Parathyroid adenoma (tissue), 2 donors: ENCODE results near the gene CNGA4.
"Not testable (repeated sequence)": the region's sequence is repeated elsewhere in the genome, so short reads cannot be mapped to it uniquely, and the experiment has no call there.

Experiments
- H2AFZ ChIP-seq: fragments of 300-600 bp; sonication (generic); one replicate; pipeline ENCODE4 v1.7.0; 2017; ENCODE audit warnings: antibody characterized with exemption, mild to moderate bottlenecking
- H3K27ac ChIP-seq: fragments of 300-600 bp; sonication (generic); one replicate; pipeline ENCODE4 v1.7.0; 2017
- H3K27me3 ChIP-seq: fragments of 300-600 bp; sonication (generic); one replicate; pipeline ENCODE4 v1.7.0; 2017; ENCODE audit warnings: low read length; ENCODE audit not compliant: control insufficient read depth, insufficient read depth
- H3K36me3 ChIP-seq: fragments of 300-600 bp; sonication (generic); one replicate; pipeline ENCODE4 v1.7.0; 2017; ENCODE audit warnings: low read length; ENCODE audit not compliant: control insufficient read depth, insufficient read depth
- H3K4me1 ChIP-seq: fragments of 300-600 bp; sonication (generic); one replicate; pipeline ENCODE4 v1.7.0; 2017; ENCODE audit warnings: control low read depth
- H3K4me2 ChIP-seq: fragments of 300-600 bp; sonication (generic); one replicate; pipeline ENCODE4 v1.7.0; 2017; ENCODE audit warnings: low read length
- H3K4me3 ChIP-seq: fragments of 300-600 bp; sonication (generic); one replicate; pipeline ENCODE4 v1.7.0; 2017; ENCODE audit warnings: low read depth, low read length
- H3K79me2 ChIP-seq: fragments of 300-600 bp; sonication (generic); one replicate; pipeline ENCODE4 v1.7.0; 2017; ENCODE audit warnings: control low read depth
- H3K9ac ChIP-seq: fragments of 300-600 bp; sonication (generic); one replicate; pipeline ENCODE4 v1.7.0; 2017; ENCODE audit warnings: mild to moderate bottlenecking
- H3K9me3 ChIP-seq: fragments of 300-600 bp; sonication (generic); one replicate; pipeline ENCODE4 v1.7.0; 2017; ENCODE audit warnings: low read length; ENCODE audit not compliant: control insufficient read depth
- CTCF ChIP-seq: fragments of 300-600 bp; sonication (generic); IDR thresholded peaks from one replicate; pipeline ENCODE4 v1.7.0; 2017; ENCODE audit warnings: antibody characterized with exemption, mild to moderate bottlenecking
- donor health status: primary hyperparathyroidism.

The CNGA4 gene

GRCh38 chr11:6268820-6269219 lies 29.9 kb downstream of the CNGA4 start:
- Histone ChIP-seq H3K36me3 (no peaks in the 10 kb centered on the region), H3K27ac (no peak overlapping the region), H3K27me3 (no peaks in the 10 kb centered on the region)

DNA sequence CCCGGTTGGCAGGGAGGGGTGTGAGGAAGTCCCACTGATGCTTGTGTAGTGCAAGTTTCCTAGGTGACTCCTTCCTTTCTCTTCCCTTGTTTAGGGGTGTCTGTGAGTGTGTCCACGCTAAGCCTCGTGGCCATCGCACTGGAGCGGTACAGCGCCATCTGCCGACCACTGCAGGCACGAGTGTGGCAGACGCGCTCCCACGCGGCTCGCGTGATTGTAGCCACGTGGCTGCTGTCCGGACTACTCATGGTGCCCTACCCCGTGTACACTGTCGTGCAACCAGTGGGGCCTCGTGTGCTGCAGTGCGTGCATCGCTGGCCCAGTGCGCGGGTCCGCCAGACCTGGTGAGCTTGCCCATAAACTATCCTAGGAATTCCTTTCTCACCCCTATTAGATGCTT lies 31.1 kb downstream of the CNGA4 start:
- TF ChIP-seq CTCF: no peak
- Histone ChIP-seq H2AFZ (no peak overlapping the region), H3K9me3 (no peaks in the 10 kb centered on the region), H3K4me2 (no peak overlapping the region), H3K4me1 (no peaks in the 10 kb centered on the region), H3K79me2 (no peaks in the 10 kb centered on the region), H3K27ac (no peak overlapping the region), H3K36me3 (no peaks in the 10 kb centered on the region), H3K27me3 (no peaks in the 10 kb centered on the region), H3K9ac (no peak overlapping the region), H3K4me3 (no peak overlapping the region)

More at GRCh38 chr11:6268820-6269219, 29.9 kb downstream of the CNGA4 start:
- no peaks in the 10 kb centered on the region for H3K79me2 ChIP-seq
- H3K4me1 ChIP-seq: no peaks in the 10 kb centered on the region
- H2AFZ ChIP-seq: no peak overlapping the region
- no peak overlapping the region for H3K9ac ChIP-seq
- TF ChIP-seq CTCF: no peak
- no peaks in the 10 kb centered on the region for H3K9me3 ChIP-seq
- H3K4me3 ChIP-seq: no peak overlapping the region
- H3K4me2 ChIP-seq: no peak overlapping the region

GRCh38 chr11:6270584-6271246 lies 31.8 kb downstream of the CNGA4 start:
- Histone ChIP-seq H3K27ac (no peak overlapping the region), H3K27me3 (no peaks in the 10 kb centered on the region), H3K9me3 (no peaks in the 10 kb centered on the region), H3K4me1 (no peaks in the 10 kb centered on the region), H3K4me3 (no peak overlapping the region), H2AFZ (no peak overlapping the region), H3K79me2 (no peaks in the 10 kb centered on the region), H3K36me3 (no peaks in the 10 kb centered on the region), H3K4me2 (no peak overlapping the region), H3K9ac (no peak overlapping the region)
- TF ChIP-seq CTCF: no peak

DNA sequence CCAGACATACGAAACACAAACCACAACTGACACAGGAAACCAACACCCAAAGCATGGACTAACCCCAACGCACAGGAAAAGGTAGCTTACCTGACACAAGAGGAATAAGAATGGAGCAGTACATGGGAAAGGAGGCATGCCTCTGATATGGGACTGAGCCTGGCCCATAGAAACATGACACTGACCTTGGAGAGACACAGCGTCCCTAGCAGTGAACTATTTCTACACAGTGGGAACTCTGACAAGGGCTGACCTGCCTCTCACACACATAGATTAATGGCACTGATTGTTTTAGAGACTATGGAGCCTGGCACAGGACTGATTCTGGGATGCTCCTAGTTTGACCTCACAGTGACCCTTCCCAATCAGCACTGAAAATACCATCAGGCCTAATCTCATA lies 32.7 kb downstream of the CNGA4 start:
- H3K4me2 ChIP-seq: no peak overlapping the region
- no peak overlapping the region for H3K27ac ChIP-seq
- no peak for TF ChIP-seq CTCF
- no peak overlapping the region for H3K4me3 ChIP-seq
- H2AFZ ChIP-seq: no peak overlapping the region
- no peak overlapping the region for H3K9ac ChIP-seq
- no peaks in the 10 kb centered on the region for H3K4me1 ChIP-seq
- H3K79me2 ChIP-seq: no peaks in the 10 kb centered on the region
- H3K9me3 ChIP-seq: no peaks in the 10 kb centered on the region
- no peaks in the 10 kb centered on the region for H3K27me3 ChIP-seq
- H3K36me3 ChIP-seq: no peaks in the 10 kb centered on the region

- Histone ChIP-seq H3K9me3 (no peaks in the 10 kb centered on the region), H3K27me3 (no peaks in the 10 kb centered on the region), H2AFZ (no peak overlapping the region), H3K36me3 (no peaks in the 10 kb centered on the region), H3K79me2 (no peaks in the 10 kb centered on the region), H3K27ac (no peak overlapping the region), H3K4me2 (no peak overlapping the region), H3K9ac (no peak overlapping the region), H3K4me3 (no peak overlapping the region), H3K4me1 (no peaks in the 10 kb centered on the region)
- no peak for TF ChIP-seq CTCF
These were observed 34.3 kb downstream of the CNGA4 start for GRCh38 chr11:6273188-6273587.

GRCh38 chr11:6280809-6281208 lies 41.9 kb downstream of the CNGA4 start:
- H3K4me3 ChIP-seq, H3K9ac ChIP-seq, H3K79me2 ChIP-seq, H3K27ac ChIP-seq, H3K4me2 ChIP-seq, H3K9me3 ChIP-seq, H3K27me3 ChIP-seq, H3K4me1 ChIP-seq, H2AFZ ChIP-seq, H3K36me3 ChIP-seq: not testable (repeated sequence)
